ENCODE data around the gene PRKCE.

GRCh38 chr2:45661828-45662227 is 10.4 kb downstream of the PRKCE start:
- TF ChIP-seq, protein P1, sequence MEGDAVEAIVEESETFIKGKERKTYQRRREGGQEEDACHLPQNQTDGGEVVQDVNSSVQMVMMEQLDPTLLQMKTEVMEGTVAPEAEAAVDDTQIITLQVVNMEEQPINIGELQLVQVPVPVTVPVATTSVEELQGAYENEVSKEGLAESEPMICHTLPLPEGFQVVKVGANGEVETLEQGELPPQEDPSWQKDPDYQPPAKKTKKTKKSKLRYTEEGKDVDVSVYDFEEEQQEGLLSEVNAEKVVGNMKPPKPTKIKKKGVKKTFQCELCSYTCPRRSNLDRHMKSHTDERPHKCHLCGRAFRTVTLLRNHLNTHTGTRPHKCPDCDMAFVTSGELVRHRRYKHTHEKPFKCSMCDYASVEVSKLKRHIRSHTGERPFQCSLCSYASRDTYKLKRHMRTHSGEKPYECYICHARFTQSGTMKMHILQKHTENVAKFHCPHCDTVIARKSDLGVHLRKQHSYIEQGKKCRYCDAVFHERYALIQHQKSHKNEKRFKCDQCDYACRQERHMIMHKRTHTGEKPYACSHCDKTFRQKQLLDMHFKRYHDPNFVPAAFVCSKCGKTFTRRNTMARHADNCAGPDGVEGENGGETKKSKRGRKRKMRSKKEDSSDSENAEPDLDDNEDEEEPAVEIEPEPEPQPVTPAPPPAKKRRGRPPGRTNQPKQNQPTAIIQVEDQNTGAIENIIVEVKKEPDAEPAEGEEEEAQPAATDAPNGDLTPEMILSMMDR (IDR thresholded peaks at IDR 0.05): no peak
- no peak for TF ChIP-seq POLR2A (IDR thresholded peaks at IDR 0.05)
